Measurements from ENCODE around the gene TTC3. TPM values are rescaled to one million over a fixed set of nuclear protein-coding genes. Genes with fewer than 3 reads are reported as not detected.

The TTC3 gene
- total and polyA plus RNA-seq, 9 of the 15 experiments (the other 6 are each of a cell fraction or from before 2014, with no cell fraction given) = 17.5 to 92.0 (median 59.5) TPM

- TF ChIP-seq TCFL5 (CRISPR knock-in tag; conservative IDR thresholded peaks at IDR 0.05) (no peak), KLF10 (CRISPR knock-in tag; IDR thresholded peaks at IDR 0.05) (no peak), XRCC5 (IDR thresholded peaks at IDR 0.05; ENCODE audit: low read depth, low read length) (no peak), CBX1 (IDR thresholded peaks at IDR 0.05; ENCODE audit: low read depth) (peak; percentile 70), POLR2B (IDR thresholded peaks at IDR 0.05; ENCODE audit: low read depth, partially characterized antibody) (no peak), RUNX1 (IDR thresholded peaks at IDR 0.05; ENCODE audit: low read depth) (no peak), ELK3 (CRISPR knock-in tag; IDR thresholded peaks at IDR 0.05) (no peak), ZBTB12 (CRISPR knock-in tag; IDR thresholded peaks at IDR 0.05) (peak; percentile 66; the same call in 1 of the 2 replicates), MTF1 (CRISPR knock-in tag; IDR thresholded peaks at IDR 0.05; ENCODE audit: borderline replicate concordance) (no peak), C11orf30 (IDR thresholded peaks at IDR 0.05; ENCODE audit: low read depth) (no peak), TRIM24 (IDR thresholded peaks at IDR 0.05) (no peak), BHLHE40 (IDR thresholded peaks at IDR 0.05; ENCODE audit: low read length) (peak; percentile 77), NR2C1 (IDR thresholded peaks at IDR 0.05) (no peak), NR2C1 (tag; IDR thresholded peaks at IDR 0.05) (no peak), CREB1 (IDR thresholded peaks at IDR 0.05) (peak; percentile 70), CREB1 (CRISPR knock-in tag; IDR thresholded peaks at IDR 0.05) (no peak; the same call in 1 of the 2 replicates), HOXB6 (CRISPR knock-in tag; IDR thresholded peaks at IDR 0.05; ENCODE audit: borderline replicate concordance) (no peak), HDAC3 (IDR thresholded peaks at IDR 0.05; ENCODE audit: borderline replicate concordance, partially characterized antibody) (no peak), ZNF436 (CRISPR knock-in tag; IDR thresholded peaks at IDR 0.05) (no peak), ZNF77 (CRISPR knock-in tag; IDR thresholded peaks at IDR 0.05) (no peak), ZNF778 (CRISPR knock-in tag; IDR thresholded peaks at IDR 0.05) (no peak), SMARCE1 (IDR thresholded peaks at IDR 0.05) (no peak), EWSR1 (IDR thresholded peaks at IDR 0.05; ENCODE audit: borderline replicate concordance, low read depth, partially characterized antibody) (no peak), E2F6 (IDR thresholded peaks at IDR 0.05; ENCODE audit: borderline replicate concordance in 1 of 2, extremely low read depth in 1 of 2, insufficient read depth in 1 of 2, insufficient read length in 1 of 2, low read depth in 1 of 2, low read length in 1 of 2, poor library complexity in 1 of 2, severe bottlenecking in 1 of 2) (peak; percentile 94 to 99), ZNF76 (CRISPR knock-in tag; IDR thresholded peaks at IDR 0.05; ENCODE audit: borderline replicate concordance) (no peak), ZBTB5 (IDR thresholded peaks at IDR 0.05) (no peak)
Measured at GRCh38 chr21:37072988-37073416, at the start of gene TTC3, which contains the start of gene PIGP (continued).
